Smooth muscle cell (in vitro differentiated cells): ENCODE measurements around the gene ELAVL1. TPM values are rescaled to one million over a fixed set of nuclear protein-coding genes. Genes with fewer than 3 reads are reported as not detected.
A peak's percentile ranks its signal among the peaks of the same experiment; 100 is the strongest.

Source experiments
- DNase-seq: peaks from one replicate; lab custom pipeline; 2025; ENCODE audit not compliant: unreplicated experiment; lab: John Stamatoyannopoulos, UW
- H2AFZ ChIP-seq: fragments of 200-600 bp; sonication (generic); 2 replicates; pipeline ENCODE4 v1.6.0; 2016; ENCODE audit warnings: antibody characterized with exemption, low read depth, mild to moderate bottlenecking
- H3F3A ChIP-seq: fragments of 200-600 bp; sonication (generic); 2 replicates; pipeline ENCODE4 v1.6.0; 2017; ENCODE audit warnings: antibody characterized with exemption, low read depth
- H3K27ac ChIP-seq: fragments of 200-600 bp; sonication (generic); 2 replicates; pipeline ENCODE4 v1.5.1; 2016; ENCODE audit warnings: low read depth, mild to moderate bottlenecking
- H3K27me3 ChIP-seq: fragments of 200-600 bp; sonication (generic); 2 replicates; pipeline ENCODE4 v1.6.1; 2016; ENCODE audit warnings: low read depth, mild to moderate bottlenecking
- H3K36me3 ChIP-seq: fragments of 200-600 bp; sonication (generic); 2 replicates; pipeline ENCODE4 v1.5.1; 2016; ENCODE audit warnings: low read depth
- H3K4me1 ChIP-seq: fragments of 200-600 bp; sonication (generic); 2 replicates; pipeline ENCODE4 v1.5.1; 2016; ENCODE audit warnings: low read depth
- H3K4me2 ChIP-seq: fragments of 200-600 bp; sonication (generic); 2 replicates; pipeline ENCODE4 v1.6.0; 2016; ENCODE audit warnings: mild to moderate bottlenecking
- H3K4me3 ChIP-seq: fragments of 200-600 bp; sonication (generic); 2 replicates; pipeline ENCODE4 v1.5.1; 2016; ENCODE audit warnings: mild to moderate bottlenecking
- H3K79me2 ChIP-seq: fragments of 200-600 bp; sonication (generic); 2 replicates; pipeline ENCODE4 v1.6.0; 2016; ENCODE audit warnings: low read depth, mild to moderate bottlenecking
- H3K9ac ChIP-seq: fragments of 200-600 bp; sonication (generic); 2 replicates; pipeline ENCODE4 v1.6.0; 2016; ENCODE audit warnings: low read depth
- H3K9me3 ChIP-seq: fragments of 200-600 bp; sonication (generic); replicated peaks from 2 replicates; pipeline ENCODE4 v1.5.1; 2016; ENCODE audit warnings: low read depth
- H4K20me1 ChIP-seq: fragments of 200-600 bp; sonication (generic); 2 replicates; pipeline ENCODE4 v1.6.0; 2016; ENCODE audit warnings: low read depth
- WGBS: methylation state at CpG from one replicate; pipeline ENCODE4 v1.1.7; 2016; ENCODE audit warnings: low lambda C conversion rate; 5-methylcytosine and 5-hydroxymethylcytosine counted together
- polyA plus RNA-seq: library from polyadenylated mRNA; unstranded; fragments of >200 nt; fragmentation: Nextera tagmentation; extraction: Ambion mirVana; gene quantifications from 2 replicates; pipeline ENCODE4 v1.2.1, GENCODE V29; 2016
- total RNA-seq: library from RNA; depleted of rRNA; stranded (reverse); fragments of >200 nt; gene quantifications from 2 replicates; pipeline ENCODE4 v1.2.3, GENCODE V29; 2014
- TF ChIP-seq, protein P1 (sequence below): fragments of 200-600 bp; sonication (generic); IDR thresholded peaks from 2 replicates; pipeline ENCODE4 v1.5.1; 2017; ENCODE audit warnings: borderline replicate concordance, mild to moderate bottlenecking, antibody characterized with exemption; ENCODE audit not compliant: insufficient read depth, poor library complexity, severe bottlenecking

Gene ELAVL1
- total RNA-seq (32.8 and 47.9 TPM in 2 replicates), polyA plus RNA-seq (90.7 and 91.6 TPM in 2 replicates)

DNA sequence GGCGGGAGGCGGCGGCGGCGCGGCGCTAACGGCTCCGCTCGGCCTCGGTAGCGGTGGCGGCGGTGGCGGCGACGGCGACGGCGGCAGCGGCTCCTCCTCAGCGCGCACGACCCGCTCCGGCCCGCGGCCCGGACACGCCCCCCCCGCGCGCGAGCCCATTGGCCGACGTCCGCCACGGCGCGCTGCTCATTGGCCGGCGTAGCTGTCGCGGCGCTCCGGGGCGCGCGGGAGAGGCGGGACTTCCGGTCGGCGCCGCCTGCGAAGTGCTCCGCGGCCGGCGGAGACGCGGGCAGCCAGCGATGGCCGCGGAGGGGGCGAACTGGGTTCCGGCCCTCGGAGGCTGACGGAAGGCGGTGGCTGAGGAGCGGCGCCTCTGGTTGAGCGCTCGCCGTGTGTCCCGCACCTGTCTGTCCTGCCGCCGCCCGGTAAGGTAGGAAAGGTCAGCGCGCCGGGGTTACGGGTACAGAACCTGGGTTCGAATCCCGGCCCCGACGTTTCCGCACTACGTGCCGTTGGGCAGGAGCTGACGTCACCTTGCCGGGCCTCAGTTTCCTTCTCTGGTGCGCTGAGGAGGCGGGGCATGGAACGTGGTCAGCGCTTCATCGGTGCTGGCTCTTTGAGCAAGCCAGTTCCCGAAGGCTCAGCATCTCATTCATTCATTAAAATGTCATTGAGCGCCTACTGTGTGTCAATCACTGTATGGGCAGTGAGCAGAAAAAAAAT, at the start of gene ELAVL1:
ELAVL1 (minus strand) TSS at position 108 of the 723 bp plus-strand sequence. CDS start 13,826 bp downstream, outside the sequence.
- Histone ChIP-seq H3K9me3 (no peaks in the 10 kb centered on the region), H2AFZ (peak within 1 kb of the TSS; percentile 94), H3K9ac (peak within 1 kb of the TSS; percentile 73), H4K20me1 (peaks cover 43% of the 10 kb centered on the region), H3K4me3 (peak within 1 kb of the TSS; percentile 82), H3K79me2 (peaks cover 49% of the 10 kb centered on the region), H3K27me3 (no peaks in the 10 kb centered on the region), H3K4me1 (peaks cover 22% of the 10 kb centered on the region), H3K4me2 (peak within 1 kb of the TSS; percentile 95), H3K27ac (peak within 1 kb of the TSS; percentile 76), H3K36me3 (no peaks in the 10 kb centered on the region), H3F3A (peaks cover 12% of the 10 kb centered on the region)
- 1% methylated on average over 54 of the region's 98 CpGs for WGBS
- DNase-seq = peak; percentile 56
- TF ChIP-seq, protein P1, sequence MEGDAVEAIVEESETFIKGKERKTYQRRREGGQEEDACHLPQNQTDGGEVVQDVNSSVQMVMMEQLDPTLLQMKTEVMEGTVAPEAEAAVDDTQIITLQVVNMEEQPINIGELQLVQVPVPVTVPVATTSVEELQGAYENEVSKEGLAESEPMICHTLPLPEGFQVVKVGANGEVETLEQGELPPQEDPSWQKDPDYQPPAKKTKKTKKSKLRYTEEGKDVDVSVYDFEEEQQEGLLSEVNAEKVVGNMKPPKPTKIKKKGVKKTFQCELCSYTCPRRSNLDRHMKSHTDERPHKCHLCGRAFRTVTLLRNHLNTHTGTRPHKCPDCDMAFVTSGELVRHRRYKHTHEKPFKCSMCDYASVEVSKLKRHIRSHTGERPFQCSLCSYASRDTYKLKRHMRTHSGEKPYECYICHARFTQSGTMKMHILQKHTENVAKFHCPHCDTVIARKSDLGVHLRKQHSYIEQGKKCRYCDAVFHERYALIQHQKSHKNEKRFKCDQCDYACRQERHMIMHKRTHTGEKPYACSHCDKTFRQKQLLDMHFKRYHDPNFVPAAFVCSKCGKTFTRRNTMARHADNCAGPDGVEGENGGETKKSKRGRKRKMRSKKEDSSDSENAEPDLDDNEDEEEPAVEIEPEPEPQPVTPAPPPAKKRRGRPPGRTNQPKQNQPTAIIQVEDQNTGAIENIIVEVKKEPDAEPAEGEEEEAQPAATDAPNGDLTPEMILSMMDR = no peak

- Histone ChIP-seq H3F3A (no peaks in the 10 kb centered on the region), H4K20me1 (no peaks in the 10 kb centered on the region), H3K4me2 (no peak overlapping the region), H3K4me3 (no peak overlapping the region), H3K36me3 (no peaks in the 10 kb centered on the region), H3K27me3 (no peaks in the 10 kb centered on the region), H3K9me3 (no peaks in the 10 kb centered on the region), H2AFZ (no peak overlapping the region), H3K79me2 (no peaks in the 10 kb centered on the region), H3K9ac (no peak overlapping the region), H3K27ac (no peak overlapping the region), H3K4me1 (no peaks in the 10 kb centered on the region)
- DNase-seq = no peak
- WGBS = 70% methylated on average over 8 of the region's 9 CpGs
- TF ChIP-seq, protein P1 = no peak
These were observed 48.7 kb upstream of the ELAVL1 start for GRCh38 chr19:8054169-8054568.

DNA sequence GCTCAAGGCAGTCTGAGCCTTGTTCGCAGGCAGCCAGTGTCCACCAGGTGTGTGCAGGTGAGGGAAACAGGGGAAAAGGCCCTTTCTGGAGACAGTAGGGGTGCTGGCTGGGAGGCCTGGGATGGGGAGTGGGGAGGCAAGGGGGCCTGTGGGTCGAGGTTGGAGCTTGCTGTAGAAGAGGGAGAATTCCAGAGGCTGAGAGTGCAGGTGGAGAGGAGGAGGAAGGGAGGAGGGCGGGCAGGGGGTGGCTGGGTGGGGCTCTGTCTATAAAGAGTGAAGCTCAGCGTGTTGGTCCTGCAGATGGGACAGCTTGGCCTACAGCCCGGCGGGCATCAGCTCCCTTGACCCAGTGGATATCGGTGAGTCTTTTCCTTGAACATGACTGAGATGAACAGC, 47.0 kb upstream of the ELAVL1 start, which contains the start of gene CCL25:
CCL25 (plus strand) TSS at position 297 of the 396 bp plus-strand sequence. CDS start 290 bp downstream, outside the sequence.
- Histone ChIP-seq H3K4me1 (no peaks in the 10 kb centered on the region), H3F3A (no peaks in the 10 kb centered on the region), H3K27ac (no peak within 1 kb of the TSS), H3K36me3 (no peaks in the 10 kb centered on the region), H3K27me3 (no peaks in the 10 kb centered on the region), H3K4me3 (no peak within 1 kb of the TSS), H3K79me2 (no peaks in the 10 kb centered on the region), H3K9ac (no peak within 1 kb of the TSS), H3K4me2 (no peak within 1 kb of the TSS), H2AFZ (no peak within 1 kb of the TSS), H3K9me3 (no peaks in the 10 kb centered on the region), H4K20me1 (no peaks in the 10 kb centered on the region)
- TF ChIP-seq, protein P1 = no peak
- DNase-seq = no peak
- 89% methylated on average over 4 of the region's 7 CpGs for WGBS
